A673 (cell line): ENCODE results near the gene BBS10. TPM values are rescaled to one million over a fixed set of nuclear protein-coding genes. Genes with fewer than 3 reads are reported as not detected.

Experiments used
- BruUV-seq: library from RNA; stranded (reverse); fragments of 400-500 nt; replicated peaks from 2 replicates; lab custom pipeline; 2021; lab: Mats Ljungman, UMichigan
- CTCF ChIA-PET: fragments of 300-600 bp; sonication (Branson Sonifier 250); formaldehyde crosslinking; loops from one replicate; lab custom pipeline; 2022; ENCODE audit warnings: antibody characterized with exemption; lab: Charles Lee
- POLR2A ChIA-PET: fragments of 300-600 bp; sonication (Branson Sonifier 250); formaldehyde crosslinking; loops from one replicate; lab custom pipeline; 2022; ENCODE audit warnings: antibody characterized with exemption; ENCODE audit not compliant: low non-redundant PET; lab: Charles Lee
- DNase-seq: peaks from one replicate; pipeline ENCODE4 v3.0.0-alpha.2; 2015; ENCODE audit warnings: low spot score
- H3K27ac ChIP-seq: fragments of 200-600 bp; sonication (generic); 2 replicates; pipeline ENCODE4 v1.5.1; 2016; ENCODE audit warnings: mixed run types, low read depth, mild to moderate bottlenecking, mixed read lengths, antibody characterized with exemption, low read length; ENCODE audit not compliant: poor library complexity, severe bottlenecking
- H3K27me3 ChIP-seq: fragments of 200-600 bp; sonication (generic); replicated peaks from 2 replicates; pipeline ENCODE4 v1.6.1; 2017; ENCODE audit warnings: mixed run types, low read depth, mild to moderate bottlenecking, mixed read lengths, antibody characterized with exemption, low read length; ENCODE audit not compliant: insufficient read depth, poor library complexity
- H3K36me3 ChIP-seq: fragments of 200-600 bp; sonication (generic); 2 replicates; pipeline ENCODE4 v1.6.1; 2016; ENCODE audit warnings: mixed run types, mild to moderate bottlenecking, mixed read lengths, antibody characterized with exemption, low read length; ENCODE audit not compliant: insufficient read depth, poor library complexity, severe bottlenecking
- H3K4me1 ChIP-seq: fragments of 200-600 bp; sonication (generic); 2 replicates; pipeline ENCODE4 v1.6.1; 2017; ENCODE audit warnings: mixed run types, mild to moderate bottlenecking, mixed read lengths, antibody characterized with exemption, low read length; ENCODE audit not compliant: insufficient read depth, poor library complexity, severe bottlenecking
- H3K4me3 ChIP-seq: fragments of 200-600 bp; sonication (generic); 2 replicates; pipeline ENCODE4 v1.5.1; 2016; ENCODE audit warnings: low read depth, mixed run types, mild to moderate bottlenecking, mixed read lengths, low read length; ENCODE audit not compliant: poor library complexity, severe bottlenecking
- H3K9me3 ChIP-seq: fragments of 200-600 bp; sonication (generic); 2 replicates; pipeline ENCODE4 v1.6.1; 2016; ENCODE audit warnings: mixed run types, low read depth, mild to moderate bottlenecking, mixed read lengths, antibody characterized with exemption, low read length; ENCODE audit not compliant: poor library complexity, severe bottlenecking
- CTCF ChIP-seq: fragments of 300-800, 200-600 bp; sonication (generic); conservative IDR thresholded peaks from 2 replicates; pipeline ENCODE4 v1.5.1; 2017; ENCODE audit warnings: low read depth, mild to moderate bottlenecking, antibody characterized with exemption, low read length, moderate library complexity, mixed read lengths
- EZH2 ChIP-seq: fragments of 200-600 bp; sonication (generic); IDR thresholded peaks from 2 replicates; pipeline ENCODE4 v1.6.1; 2017; ENCODE audit warnings: borderline replicate concordance, low read depth, mild to moderate bottlenecking, mixed read lengths, antibody characterized with exemption, low read length; ENCODE audit not compliant: poor library complexity, severe bottlenecking
- intact Hi-C: fragments of 100-400 bp; cut with micrococcal nuclease; formaldehyde crosslinking; loops from one replicate; pipeline ENCODE4 v1.10.0; 2022; ENCODE audit not compliant: unreplicated experiment
- total RNA-seq: library from RNA; stranded (reverse); gene quantifications from 2 replicates; pipeline ENCODE4 v1.2.3, GENCODE V29; 2021

Gene BBS10
- total RNA-seq, 1 experiment from 2014 or later, result 6.3 TPM

- H3K9me3 ChIP-seq, result no peaks in the 10 kb centered on the region
- no TSS peak for BruUV-seq
- no peak overlapping the region for H3K4me3 ChIP-seq
- TF ChIP-seq CTCF, result no peak
- TF ChIP-seq EZH2, result no peak
- no peaks in the 10 kb centered on the region for H3K36me3 ChIP-seq
- no peaks in the 10 kb centered on the region for H3K4me1 ChIP-seq
- no peak overlapping the region for H3K27ac ChIP-seq
- POLR2A ChIA-PET, result no interaction called here
- CTCF ChIA-PET, result no interaction called here
- intact Hi-C loops, result no loop called here
- no peaks in the 10 kb centered on the region for H3K27me3 ChIP-seq
- no peak for DNase-seq
These were observed 44.9 kb downstream of the BBS10 start for GRCh38 chr12:76303365-76303764.

- intact Hi-C loops, result no loop called here
- POLR2A ChIA-PET, result no interaction called here
- H3K27ac ChIP-seq, result no peak overlapping the region
These were observed 47.9 kb downstream of the BBS10 start for GRCh38 chr12:76300297-76300665.

GRCh38 chr12:76299536-76300296, 48.5 kb downstream of the BBS10 start:
- H3K27me3 ChIP-seq, result no peaks in the 10 kb centered on the region
- CTCF ChIA-PET, result no interaction called here
- H3K4me1 ChIP-seq, result no peaks in the 10 kb centered on the region
- no peaks in the 10 kb centered on the region for H3K36me3 ChIP-seq
- intact Hi-C loops, result no loop called here
- no peak overlapping the region for H3K27ac ChIP-seq
- DNase-seq, result peak; percentile 45
- no TSS peak for BruUV-seq
- H3K9me3 ChIP-seq, result no peaks in the 10 kb centered on the region
- POLR2A ChIA-PET, result no interaction called here
- no peak for TF ChIP-seq CTCF
- no peak for TF ChIP-seq EZH2
- H3K4me3 ChIP-seq, result no peak overlapping the region

More at GRCh38 chr12:76300297-76300665, 47.9 kb downstream of the BBS10 start:
- no TSS peak for BruUV-seq
- H3K4me1 ChIP-seq, result no peaks in the 10 kb centered on the region
- no peak overlapping the region for H3K4me3 ChIP-seq
- DNase-seq, result no peak
- TF ChIP-seq CTCF, result no peak
- no peak for TF ChIP-seq EZH2
- H3K36me3 ChIP-seq, result no peaks in the 10 kb centered on the region
- no peaks in the 10 kb centered on the region for H3K9me3 ChIP-seq
- CTCF ChIA-PET, result no interaction called here
- H3K27me3 ChIP-seq, result no peaks in the 10 kb centered on the region

Other genes starting within 250 kb of the BBS10 start
- gene OSBPL8, start 211.4 kb upstream of the BBS10 start, total RNA-seq, result 79.5 and 86.1 TPM in 2 replicates